ENCODE data around the gene MADCAM1.

The MADCAM1 gene

DNA sequence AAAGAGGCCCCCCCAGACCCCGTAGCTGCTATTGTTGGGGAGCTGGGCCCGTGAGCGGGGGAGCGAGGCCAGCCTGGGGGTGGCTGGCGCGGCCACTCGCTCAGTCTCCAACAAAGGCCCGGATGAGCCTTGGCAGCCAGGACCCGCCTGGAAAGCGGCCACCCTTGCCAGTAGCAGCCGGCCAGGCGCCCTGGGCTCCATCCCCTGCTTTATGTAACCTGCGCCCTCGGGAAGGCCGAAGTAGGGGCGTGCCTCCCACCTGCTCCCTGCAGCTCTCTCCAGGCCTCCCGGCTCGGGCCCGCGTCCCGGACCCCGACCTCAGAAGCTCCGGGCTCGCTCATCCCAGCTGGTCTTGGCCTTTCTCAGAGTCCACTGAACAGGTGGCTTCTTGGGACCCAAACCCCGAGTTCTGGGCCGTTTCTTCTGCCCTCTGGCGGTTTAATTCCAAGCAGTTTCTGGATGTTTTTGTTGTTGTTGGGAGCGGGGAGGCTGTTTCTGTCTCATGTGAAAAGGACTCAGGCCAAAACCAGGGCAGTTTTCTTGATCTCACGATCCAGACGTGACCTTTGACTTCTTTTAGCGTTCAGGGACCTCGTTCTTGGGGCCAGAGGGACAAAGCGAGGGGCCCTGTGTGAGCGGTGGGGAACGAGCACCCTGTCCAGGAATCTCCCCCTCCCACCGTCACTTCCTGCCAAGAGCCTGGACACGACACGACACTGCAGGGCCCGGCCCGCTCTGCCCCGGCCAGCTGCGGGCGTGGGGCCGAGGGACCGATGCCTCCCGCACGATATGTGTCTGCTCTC lies 36.5 kb downstream of the MADCAM1 start:
- peak; percentile 9 to 30 for DNase-seq

DNA sequence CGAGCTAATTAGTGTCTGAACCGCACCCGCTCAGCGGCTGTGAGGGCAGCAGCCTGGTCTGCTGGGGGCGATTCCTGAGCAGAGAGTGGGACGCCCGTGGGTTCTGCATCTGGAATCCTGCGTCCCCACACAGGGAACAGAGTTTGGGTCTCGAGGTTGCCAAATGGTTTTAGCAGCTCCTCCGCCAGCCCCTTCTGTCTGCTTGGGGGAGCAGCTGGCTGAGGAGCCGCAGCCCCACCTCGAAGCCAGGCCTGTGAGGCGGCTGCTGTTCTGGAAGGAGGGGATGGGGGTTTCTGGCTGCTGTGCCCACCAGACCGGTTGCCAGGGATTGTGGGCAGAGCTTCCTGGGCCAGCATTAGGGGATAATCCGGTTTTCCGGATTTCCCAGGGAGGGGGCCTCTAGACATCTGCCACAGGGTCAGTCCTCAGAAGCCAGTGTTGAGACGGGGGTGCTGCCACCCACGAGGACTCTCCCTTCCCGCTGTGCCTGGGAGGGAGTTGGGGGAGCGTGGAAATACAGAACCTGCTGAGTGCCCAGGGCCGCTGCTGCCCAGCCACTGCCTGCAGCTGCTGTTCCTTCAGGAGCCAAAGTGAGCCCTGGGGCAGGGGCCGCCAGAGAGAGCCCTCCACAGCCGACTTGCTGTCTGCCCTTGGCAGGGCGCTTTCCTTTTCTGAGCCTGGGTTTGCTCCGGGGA lies 37.2 kb downstream of the MADCAM1 start:
- DNase-seq: no peak

DNA sequence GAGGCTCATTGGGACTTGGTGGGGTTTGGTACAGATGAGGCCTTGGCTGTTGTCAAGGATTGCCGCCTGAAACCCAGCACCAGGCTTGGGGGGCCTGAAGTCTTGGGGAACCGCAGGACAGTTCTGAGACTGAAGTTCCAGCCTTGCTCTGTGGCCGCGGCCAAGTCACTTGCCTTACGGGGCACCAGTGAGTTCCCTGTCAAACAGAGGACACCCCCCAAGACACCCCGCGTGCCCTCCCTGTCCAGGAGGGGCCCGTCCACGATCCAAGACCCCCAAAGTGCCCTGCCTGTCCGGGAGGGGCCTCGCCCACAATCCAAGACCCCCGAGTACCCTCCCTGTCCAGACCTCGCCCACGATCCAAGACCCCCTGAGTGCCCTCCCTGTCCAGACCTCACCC lies 37.8 kb downstream of the MADCAM1 start:
- DNase-seq: no peak

DNA sequence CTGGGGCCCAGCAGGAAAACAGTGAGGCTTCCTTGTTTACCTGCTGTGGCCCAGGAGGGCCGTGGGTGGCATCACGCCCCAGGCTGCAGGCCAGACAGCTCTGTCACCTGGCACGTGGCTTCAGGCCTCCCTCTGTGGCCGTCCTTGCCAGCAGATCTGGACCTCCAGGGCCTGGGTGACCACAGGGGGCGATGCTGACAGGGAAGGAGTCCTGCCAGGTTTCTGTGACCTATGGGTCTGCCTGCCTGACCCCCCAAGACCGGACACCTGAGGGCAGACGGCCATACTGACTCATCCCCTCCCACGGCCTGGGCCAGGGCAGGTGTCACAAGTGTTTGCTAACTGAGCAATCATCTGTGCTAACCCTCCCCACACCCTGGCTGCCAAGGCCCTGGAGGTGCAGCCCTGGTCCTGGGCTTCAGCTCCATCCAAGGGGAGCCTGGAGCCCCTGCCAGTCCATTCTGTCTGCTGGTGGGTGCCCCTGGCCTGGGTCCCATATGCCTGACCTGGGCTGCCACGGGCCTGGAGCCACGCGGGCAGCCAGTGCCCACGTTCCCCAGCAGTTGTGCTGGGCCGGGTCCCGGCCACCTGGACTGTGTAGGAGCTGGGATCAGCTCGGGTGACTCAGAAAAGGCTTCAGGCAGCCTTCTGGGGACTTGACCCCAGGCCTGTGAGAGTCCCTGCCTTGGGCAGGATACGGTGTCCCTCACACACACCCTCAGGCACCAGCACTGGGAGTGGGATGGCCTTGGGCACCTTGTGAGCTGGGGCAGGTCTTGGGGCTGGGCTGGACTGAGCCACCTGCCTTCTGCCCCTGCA lies 38.9 kb downstream of the MADCAM1 start:
- DNase-seq: no peak

DNA sequence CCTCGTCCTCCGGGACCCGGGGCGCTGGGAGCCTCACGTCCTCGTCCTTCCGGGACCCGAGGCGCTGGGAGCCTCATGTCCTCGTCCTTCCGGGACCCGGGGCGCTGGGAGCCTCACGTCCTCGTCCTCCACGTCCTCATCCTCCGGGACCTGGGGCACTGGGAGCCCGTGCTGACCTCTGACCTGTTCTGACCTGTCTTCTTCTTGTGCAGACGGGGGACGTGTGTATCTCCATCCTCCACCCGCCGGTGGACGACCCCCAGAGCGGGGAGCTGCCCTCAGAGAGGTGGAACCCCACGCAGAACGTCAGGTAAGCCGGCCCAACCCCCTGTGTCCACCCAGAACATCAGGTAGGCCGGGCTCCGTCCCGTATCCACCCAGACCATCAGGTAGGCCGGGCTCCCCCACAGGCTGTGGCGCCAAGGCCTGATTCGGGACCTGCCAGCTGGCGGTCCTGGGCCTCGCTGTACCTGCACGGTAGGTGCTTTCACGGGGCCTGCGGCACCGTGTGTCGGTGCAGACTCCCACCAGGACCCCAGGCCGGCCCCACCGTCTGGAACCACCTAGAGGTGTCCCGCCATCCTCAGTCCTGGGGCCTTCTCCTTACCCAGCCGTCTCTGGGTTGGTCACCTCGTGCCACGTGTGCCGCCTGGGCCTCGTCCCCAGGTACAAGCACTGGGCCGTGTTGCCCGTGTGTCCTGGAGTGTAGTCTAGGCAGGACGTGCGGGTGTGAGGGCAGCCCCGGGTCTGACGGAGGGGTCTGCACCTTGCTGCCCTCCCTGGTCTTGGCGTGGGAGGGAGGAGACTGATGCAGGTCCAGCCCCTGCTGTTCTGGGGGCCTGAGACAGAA lies 40.0 kb downstream of the MADCAM1 start:
- no peak for DNase-seq

DNA sequence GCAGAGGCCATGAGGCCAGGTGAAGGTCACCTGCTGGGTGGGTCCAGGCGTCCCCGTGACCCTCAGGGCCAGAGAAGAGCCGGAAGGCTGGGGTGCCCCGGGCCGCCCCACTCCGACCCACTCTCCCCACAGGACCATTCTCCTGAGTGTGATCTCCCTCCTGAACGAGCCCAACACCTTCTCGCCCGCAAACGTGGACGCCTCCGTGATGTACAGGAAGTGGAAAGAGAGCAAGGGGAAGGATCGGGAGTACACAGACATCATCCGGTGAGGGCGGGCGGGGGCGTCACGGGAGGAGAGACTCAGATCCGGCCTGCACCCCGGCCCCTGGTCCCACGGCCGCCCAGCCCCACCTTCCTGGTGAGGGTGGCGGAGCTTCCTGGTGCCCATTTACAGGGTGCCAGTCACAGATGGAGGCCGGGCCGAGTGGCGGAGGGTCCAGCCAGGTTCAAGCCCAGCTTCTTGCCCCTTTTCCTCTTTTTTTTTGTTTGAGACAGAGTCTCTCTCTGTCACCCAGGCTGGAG lies 40.7 kb downstream of the MADCAM1 start:
- DNase-seq: no peak

DNA sequence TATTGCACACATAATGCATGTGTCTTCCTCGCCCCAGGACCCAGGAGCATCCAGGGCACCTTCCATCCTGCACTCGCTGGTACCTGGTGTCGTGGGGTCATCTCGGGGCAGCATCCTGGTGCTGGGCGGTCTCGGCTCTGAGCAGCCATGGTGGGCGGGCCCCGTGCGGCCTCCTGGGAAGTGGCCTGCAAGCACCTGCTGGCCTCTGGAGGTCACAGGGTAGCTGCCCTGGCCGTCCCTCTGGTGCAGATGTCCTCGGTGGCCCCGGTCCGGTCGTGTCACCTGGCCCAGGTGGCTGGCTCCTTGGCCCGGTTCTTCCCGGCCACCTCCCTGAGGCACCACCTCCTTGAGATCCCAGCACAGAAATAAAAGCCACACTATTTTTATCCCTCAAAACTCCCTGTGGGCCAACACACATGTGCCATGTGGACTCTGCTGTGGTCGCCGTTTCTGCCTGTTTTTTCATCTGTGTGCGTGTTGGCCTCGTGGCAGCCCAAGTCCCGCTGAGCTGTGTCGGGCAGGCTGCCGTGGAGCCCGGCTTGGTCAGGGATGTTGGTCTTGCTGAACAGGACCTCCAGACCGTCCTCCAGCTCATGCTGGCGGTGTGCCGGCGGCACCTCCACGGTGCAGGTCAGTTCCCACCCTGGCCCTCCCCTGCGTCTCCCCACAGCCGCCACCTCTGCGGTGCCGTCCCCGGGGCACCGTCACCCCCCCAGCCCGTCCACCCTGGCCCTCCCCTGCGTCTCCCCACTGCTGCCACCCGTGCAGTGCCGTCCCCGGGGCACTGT lies 42.5 kb downstream of the MADCAM1 start:
- no peak for DNase-seq

DNA sequence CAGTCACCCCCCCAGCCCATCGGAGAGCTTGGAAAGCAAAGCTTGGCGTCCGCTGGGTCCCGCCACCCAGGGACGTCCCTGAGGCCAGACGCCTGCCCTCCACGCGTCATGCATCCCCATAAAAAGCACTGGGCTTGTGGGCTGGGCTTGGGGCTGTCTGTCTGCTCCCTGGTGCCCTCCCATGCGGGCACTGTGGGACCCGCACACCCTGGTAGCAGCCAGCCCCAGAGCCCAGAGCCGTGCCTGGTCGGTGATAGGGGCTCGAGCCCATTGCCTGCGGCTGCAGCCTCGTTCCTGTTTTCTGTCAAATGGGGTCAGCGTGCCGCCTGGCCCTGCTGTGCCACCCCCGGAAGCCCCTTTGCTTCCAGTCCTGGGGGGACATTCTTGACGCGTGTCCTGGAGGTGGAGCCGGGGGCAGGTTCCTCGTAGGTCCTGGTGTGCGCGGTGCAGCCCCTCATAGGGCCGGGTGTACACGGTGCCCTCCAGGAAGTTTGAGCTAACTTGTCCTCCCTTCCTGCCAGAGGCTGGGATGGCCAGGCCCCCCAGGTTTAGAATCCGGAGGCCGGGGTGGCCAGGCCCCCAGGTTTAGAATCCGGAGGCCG lies 43.2 kb downstream of the MADCAM1 start:
- no peak for DNase-seq

DNA sequence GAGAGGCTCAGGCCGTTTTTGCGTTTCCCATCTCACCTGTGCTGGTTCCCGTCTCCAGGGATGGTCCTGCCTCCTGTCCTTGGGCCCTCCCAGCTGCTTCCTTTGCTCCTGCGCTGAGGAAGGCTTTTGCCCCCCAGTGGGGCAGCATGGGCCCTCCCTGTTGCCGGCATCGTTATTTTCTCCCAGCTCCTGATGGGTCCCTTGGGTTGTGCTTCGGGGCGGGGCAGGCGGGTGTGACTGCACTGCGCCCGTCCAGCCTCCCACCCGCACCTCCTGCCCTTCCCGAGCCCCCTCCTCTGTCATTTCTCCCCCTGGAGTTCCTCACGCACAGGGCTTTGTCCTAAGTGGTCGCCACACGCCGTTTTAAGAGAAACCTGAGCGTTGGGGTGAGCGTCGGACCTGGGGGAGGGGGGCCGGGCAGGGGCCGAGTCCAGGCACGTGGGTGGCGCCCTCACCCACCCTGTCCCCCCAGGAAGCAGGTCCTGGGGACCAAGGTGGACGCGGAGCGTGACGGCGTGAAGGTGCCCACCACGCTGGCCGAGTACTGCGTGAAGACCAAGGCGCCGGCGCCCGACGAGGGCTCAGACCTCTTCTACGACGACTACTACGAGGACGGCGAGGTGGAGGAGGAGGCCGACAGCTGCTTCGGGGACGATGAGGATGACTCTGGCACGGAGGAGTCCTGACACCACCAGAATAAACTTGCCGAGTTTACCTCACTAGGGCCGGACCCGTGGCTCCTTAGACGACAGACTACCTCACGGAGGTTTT lies 44.8 kb downstream of the MADCAM1 start:
- no peak for DNase-seq

DNA sequence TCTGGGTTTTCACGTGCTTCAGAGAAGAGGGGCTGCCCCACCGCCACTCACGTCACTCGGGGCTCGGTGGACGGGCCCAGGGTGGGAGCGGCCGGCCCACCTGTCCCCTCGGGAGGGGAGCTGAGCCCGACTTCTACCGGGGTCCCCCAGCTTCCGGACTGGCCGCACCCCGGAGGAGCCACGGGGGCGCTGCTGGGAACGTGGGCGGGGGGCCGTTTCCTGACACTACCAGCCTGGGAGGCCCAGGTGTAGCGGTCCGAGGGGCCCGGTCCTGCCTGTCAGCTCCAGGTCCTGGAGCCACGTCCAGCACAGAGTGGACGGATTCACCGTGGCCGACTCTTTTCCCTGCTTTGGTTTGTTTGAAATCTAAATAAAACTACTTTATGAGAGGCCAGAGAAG lies 45.4 kb downstream of the MADCAM1 start:
- no peak for DNase-seq

DNA sequence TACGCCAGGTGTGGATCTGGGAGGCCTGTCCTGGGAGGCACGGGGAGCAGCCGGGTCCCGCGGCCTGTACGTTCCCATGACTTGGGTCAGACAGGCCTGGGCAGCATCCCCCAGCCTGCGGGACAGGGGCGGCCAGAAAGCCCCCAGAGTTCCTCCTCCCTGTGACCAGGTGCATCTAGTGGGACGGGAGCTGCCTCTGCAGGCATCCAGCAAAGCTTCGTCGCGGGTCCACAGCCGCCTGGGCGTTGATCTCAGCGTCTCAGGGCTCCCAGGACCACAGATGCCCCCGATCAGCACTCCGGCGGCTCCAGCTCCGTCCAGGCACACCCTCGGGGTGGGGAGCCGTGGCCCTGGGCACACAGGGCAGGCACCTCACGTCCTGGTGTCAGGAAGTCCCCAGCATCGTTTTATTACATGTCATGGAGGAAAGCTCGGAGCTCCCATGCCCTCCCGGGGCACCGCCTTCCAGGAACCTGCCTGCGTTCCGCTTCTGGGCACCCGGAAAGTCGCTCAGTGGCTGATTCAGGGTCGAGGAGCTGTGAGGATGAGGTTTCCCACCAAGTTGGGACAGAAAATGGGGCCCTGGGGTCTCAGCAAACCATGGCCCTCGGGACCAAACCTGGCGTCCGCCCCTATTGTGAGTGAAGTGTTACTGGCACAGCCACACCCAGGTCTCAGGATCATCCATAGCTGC lies 46.0 kb downstream of the MADCAM1 start:
- DNase-seq: no peak

DNA sequence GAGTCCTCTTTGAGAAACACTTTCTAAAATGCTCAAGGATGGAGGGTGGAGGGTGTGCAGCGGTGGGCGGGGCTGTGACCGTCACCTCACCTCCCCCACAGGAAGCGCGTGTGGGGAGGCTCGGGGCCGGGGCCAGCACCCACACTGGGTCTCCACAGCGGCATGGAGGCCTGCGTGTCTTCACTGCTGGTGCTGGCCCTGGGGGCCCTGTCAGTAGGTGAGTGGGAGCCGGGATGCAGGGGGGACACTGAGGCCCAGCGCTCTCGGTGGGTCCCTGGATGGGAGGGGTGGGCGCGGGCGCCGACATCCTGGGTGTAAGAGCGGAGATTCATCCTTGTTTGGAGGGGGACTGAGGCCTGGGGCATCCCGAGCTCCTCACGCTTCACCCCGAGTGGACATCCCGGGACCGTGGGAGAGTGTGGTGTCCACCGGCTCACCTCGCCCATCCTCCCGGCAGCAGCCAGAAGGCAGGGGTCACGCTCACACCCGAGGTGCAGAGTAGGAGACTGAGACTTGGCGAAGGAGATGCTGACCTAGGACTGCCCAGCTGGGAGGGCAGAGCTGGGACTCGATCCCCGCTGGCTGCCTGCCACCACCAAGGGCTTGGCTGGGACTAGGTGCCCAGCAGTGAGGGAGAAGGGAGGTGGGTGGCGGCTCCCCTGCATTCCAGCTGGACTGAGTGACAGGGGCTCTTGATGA lies 47.8 kb downstream of the MADCAM1 start, which contains the start of gene GZMM:
TSS of gene GZMM (plus strand) at position 144 of the 699 bp plus-strand sequence. CDS start at position 163, 19 bp downstream.
- no peak for DNase-seq

DNA sequence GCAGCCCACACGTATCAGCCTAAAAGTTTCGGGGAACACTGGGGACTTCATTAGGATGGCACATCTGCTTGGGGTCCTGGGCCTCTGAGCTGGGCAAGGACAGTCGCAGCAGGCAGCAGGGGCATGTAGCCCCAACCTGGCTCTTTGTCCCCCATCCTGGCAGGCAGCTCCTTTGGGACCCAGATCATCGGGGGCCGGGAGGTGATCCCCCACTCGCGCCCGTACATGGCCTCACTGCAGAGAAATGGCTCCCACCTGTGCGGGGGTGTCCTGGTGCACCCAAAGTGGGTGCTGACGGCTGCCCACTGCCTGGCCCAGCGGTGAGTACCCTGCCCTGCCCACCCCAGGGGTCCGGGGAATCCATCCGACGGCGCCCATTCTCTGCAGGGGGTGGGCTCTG lies 50.8 kb downstream of the MADCAM1 start:
- no peak for DNase-seq

DNA sequence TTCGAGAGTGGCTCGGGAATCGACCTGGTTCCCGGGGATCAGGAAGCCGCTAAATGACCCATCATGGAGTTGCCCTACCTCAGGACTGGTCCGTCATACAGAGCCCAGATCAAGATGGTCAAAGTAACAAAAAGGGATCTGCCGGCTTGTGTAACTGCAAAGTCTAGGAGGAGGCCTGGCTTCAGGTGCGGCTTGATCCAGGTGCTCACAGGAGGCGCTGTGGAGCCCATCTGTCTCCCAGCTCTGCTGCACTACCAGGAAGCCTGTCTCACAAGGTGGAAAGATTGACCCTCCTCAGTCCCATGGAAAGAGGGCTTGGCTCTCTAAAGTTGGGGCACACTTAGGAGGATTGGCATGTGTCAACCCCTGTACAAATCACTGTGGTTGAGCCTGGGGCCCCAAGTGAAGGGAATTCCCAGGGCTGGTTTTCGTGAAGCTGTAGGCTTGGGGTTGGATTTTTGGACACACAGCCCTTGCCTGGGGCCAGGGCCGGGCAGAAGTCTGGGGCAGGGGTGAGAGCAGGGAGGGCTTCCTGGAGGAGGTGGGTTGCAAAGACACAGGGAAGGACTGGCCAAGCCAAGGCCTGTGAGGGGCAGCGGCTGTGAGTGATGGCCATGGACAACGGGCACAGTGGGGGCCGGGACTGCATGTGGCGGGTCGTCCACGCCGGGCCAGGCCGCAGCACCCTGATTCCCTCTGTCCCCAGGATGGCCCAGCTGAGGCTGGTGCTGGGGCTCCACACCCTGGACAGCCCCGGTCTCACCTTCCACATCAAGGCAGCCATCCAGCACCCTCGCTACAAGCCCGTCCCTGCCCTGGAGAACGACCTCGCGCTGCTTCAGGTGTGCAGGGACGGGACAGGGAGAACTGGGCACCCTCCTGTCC lies 51.8 kb downstream of the MADCAM1 start:
- DNase-seq: no peak

DNA sequence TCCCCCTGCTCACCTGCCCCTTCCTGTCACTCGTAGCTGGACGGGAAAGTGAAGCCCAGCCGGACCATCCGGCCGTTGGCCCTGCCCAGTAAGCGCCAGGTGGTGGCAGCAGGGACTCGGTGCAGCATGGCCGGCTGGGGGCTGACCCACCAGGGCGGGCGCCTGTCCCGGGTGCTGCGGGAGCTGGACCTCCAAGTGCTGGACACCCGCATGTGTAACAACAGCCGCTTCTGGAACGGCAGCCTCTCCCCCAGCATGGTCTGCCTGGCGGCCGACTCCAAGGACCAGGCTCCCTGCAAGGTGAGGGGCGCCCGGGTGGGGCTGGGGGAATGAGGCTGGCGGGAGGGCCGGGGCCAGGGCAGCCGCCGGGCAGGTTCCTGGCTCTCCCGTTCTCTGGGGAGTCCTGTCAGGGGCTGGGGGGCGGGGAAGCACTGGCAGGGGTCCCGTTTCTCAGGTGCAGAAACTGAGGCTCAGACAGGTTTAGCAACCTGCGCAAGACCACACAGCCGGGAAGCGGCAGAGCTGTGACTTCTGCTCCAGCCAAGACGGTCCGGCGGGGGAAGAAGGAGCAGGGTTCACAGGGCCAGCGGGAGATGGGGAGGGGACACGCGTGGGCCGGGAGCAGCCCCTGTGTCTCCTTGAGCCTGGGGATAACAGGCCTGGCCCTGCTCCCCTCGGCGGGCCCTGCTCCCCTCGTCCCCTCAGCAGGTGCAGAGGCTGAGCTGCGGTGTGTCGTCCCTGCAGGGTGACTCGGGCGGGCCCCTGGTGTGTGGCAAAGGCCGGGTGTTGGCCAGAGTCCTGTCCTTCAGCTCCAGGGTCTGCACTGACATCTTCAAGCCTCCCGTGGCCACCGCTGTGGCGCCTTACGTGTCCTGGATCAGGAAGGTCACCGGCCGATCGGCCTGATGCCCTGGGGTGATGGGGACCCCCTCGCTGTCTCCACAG lies 52.9 kb downstream of the MADCAM1 start:
- DNase-seq: no peak

DNA sequence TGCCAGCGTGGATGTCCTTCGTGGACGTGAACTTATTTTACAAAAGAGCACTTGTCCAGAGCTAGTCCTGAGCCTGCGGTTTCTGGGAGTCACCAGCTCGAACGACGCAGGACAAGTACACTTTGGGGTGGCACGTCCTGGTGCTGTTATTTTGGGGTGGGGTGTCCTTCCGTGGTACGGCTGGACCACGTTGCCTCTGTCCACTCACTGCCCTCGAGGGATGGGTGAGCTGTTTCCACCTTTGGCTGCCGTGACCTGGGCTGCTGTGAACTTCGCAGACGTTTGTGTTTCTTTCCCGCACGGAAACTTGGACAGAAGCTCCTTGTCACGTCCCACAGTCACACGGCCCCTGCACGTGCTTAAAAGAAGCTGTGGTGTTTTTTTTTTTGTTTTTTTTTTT lies 58.5 kb downstream of the MADCAM1 start:
- DNase-seq: no peak
